ENCODE results near the gene NDUFS5.
A peak's percentile ranks its signal among the peaks of the same experiment; 100 is the strongest.

- TF ChIP-seq CTCF (IDR thresholded peaks at IDR 0.05) (no peak), EP300 (IDR thresholded peaks at IDR 0.05) (peak in 1 of 4 donors; percentile 63), POLR2AphosphoS5 (IDR thresholded peaks at IDR 0.05) (peak; percentile 97 to 99 (median 98)), POLR2A (IDR thresholded peaks at IDR 0.05) (peak; percentile 94 to 96)
Observed at GRCh38 chr1:39026051-39026865, at the start of gene NDUFS5.

Data from sigmoid colon (tissue), 4 donors.